HG03060 (cell line): ENCODE results near the gene GPER1.
"Not testable (repeated sequence)": the region's sequence is repeated elsewhere in the genome, so short reads cannot be mapped to it uniquely, and the experiment has no call there.

ENCODE experiments used
- ATAC-seq: cut with Tn5 transposase; IDR thresholded peaks from one replicate; pipeline ENCODE4 v1.9.1; 2021; ENCODE audit warnings: low read depth, moderate number of reproducible peaks; ENCODE audit not compliant: unreplicated experiment

The GPER1 gene

GRCh38 chr7:1087952-1088920, at the start of gene GPER1:
Gene GPER1 (plus strand): TSS chr7:1088113. CDS start chr7:1091729, 3,616 bp downstream.
- ATAC-seq = no peak

GRCh38 chr7:1040233-1040632, 47.7 kb upstream of the GPER1 start:
- ATAC-seq = not testable (repeated sequence)

DNA sequence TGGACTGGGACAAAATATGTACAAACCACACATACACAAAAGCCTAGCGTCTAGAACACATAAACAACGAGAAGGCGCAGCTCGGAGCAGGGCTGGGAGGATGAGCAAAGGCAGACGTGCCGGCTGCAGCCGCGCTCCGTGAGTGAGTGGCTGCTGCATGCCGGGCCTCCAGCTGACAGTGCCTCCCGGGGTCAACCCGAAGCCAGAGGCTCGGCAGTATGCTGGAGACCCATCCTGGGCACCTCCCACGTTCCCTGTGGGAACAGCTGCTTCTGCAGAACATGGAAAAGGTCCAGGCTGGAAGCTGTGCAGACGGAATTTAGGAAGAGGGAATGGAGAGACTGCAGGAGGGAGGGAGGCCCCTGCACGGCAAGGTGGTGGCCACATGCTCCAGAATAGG, 47.1 kb upstream of the GPER1 start:
- ATAC-seq = no peak

DNA sequence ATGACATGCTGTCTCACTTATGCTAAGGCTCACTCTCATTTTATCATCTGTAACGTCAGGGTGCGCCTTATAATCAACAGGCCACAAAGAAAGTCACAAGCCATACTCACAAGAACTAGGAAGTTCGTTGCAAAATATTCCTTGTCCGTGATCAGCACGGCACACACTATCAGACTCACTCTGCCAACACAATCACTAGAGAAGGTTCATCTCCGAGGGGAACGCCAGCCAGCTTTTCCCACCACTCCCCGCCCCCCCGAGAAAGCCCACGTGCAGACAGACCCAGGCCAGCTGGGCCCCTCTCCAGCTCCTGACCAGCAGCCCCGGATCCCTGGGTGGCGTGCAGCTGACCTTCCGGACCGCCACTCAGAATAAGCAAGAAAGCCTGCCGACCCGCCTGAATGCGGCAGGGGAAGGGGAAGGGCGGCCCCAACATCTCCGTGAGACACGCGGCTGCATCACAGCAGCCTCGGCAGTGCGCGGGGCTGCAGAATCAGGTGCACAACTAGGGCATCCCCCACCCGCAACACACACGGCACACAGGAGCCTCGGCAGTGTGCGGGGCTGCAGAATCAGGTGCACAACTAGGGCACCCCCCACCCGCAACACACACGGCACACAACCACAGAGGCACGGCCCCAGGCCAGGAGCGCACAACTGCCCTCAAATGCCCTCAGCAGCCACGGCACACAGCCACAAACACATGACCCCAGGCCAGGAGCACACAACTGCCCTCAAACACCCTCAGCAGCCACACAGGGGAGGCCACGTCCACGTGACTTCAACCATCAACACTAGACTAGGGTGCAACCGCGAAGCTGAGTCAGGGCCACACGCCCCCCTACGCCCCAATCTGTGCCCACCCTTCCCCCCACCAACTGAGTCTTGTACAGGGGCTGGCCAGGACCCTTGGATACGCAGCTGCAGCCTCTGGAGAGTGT, 46.1 kb upstream of the GPER1 start:
- no peak for ATAC-seq

DNA sequence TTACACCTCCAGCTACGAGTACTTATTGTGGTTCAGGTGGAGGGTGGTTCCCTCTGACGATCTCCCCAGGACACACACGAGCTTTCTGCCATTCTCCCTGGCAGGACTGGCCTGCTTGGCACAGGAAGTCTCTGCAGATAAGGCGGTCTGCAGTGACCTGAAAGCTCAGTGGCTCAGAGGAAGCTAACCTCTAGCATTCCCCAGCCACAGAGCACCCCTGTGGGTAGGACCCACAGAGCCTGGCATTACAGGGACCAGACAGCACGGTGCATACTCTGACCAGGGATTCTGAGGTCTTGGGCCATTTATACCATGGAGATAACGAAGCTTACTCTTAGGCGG, 45.5 kb upstream of the GPER1 start:
- no peak for ATAC-seq

GRCh38 chr7:1043552-1044188, 44.2 kb upstream of the GPER1 start:
- no peak for ATAC-seq

GRCh38 chr7:1044189-1045068, 43.5 kb upstream of the GPER1 start, which contains the start of gene GPR146:
Gene GPR146 (plus strand): TSS chr7:1044546. CDS start chr7:1057516, 12,970 bp downstream.
- peak; percentile 50 for ATAC-seq

DNA sequence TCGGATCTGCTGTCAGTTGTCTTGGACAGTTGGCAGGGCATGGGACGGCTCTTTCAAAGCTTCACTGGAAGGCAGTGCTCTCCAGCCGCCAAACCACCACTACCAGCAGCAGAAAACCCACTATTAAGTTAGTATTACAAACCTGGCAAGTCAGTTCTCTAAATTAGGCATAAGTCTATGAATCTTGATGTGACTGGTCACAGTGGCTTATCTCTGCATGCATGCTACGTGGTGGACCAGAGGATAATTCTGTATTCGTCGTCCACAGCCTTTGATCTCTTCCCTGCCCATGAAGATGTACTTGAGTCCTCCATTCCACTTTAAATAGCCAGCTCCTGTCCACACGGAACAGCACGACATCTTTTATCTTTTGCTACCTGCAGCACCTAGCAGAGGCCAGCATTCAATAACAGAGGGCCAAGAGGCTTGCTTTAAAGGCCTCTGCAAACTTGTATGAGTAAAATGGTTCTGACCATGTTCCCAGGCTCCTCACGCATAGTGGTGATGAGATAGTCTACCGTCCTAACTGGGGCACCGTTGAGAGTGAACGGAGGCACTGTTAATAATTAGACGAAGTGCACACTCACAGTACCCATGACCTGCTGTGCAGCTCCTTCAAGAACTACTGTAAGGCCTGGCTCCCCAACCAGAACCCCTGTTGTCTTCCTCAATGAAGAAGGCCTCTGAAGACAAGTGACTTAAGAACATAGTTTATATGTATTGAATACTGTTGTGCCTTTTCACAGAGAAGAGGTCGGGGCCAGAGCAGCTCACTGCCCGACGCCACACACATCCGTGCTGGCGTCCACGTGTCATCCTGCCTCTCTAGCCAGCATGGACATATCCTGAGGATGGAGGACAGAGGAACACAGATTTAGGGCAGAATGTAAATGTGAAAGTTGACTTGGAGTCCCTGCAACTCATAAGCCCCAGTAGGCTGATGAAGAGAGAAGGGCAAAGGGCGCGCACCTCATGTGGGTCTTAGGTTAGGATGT, 42.5 kb upstream of the GPER1 start:
- ATAC-seq = no peak

DNA sequence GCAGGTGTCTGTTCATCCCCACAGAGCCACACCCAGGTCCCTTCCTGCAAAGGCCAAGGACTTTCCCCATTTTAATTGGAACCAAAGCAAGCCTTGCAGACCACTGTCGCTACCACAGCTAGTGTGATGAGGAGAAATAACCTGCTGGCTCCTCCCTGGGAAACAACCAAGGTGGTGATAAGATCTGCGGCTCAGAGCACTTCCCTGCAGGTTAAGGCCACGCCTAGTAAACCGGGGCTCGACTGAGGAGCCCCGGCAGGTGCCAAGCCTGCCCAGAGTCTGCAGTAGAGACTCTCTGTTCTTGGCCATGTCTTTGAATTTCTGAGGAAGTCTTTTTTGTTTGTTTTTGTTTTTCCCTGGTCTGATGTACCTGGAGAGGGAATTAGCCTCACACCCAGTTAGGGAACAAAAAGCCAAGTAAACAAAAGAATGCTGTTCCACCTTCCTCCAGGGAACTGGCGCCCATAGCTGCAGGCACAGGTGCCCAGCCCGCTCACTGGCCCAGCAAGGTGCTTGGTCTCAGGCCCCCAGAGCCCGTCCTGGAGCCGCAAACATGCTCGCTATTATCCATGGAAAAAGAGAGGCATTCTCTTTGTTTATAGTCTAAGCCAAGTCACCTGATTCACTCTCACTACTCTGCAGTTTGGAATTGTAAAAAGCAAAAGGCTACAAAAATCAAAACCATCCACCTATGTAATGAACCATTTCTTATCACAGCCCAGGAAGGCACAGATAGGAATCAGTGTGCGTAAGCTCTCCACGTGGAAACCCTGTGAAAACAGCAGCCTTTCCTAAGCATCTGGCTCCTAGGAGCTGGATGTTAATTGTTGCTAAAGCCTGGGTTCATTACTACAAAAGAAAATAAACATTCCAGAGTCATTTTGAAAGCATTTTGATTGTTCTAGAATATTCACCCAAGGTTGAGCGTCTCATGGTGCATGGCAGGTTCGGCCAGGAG, 40.9 kb upstream of the GPER1 start:
- no peak for ATAC-seq

DNA sequence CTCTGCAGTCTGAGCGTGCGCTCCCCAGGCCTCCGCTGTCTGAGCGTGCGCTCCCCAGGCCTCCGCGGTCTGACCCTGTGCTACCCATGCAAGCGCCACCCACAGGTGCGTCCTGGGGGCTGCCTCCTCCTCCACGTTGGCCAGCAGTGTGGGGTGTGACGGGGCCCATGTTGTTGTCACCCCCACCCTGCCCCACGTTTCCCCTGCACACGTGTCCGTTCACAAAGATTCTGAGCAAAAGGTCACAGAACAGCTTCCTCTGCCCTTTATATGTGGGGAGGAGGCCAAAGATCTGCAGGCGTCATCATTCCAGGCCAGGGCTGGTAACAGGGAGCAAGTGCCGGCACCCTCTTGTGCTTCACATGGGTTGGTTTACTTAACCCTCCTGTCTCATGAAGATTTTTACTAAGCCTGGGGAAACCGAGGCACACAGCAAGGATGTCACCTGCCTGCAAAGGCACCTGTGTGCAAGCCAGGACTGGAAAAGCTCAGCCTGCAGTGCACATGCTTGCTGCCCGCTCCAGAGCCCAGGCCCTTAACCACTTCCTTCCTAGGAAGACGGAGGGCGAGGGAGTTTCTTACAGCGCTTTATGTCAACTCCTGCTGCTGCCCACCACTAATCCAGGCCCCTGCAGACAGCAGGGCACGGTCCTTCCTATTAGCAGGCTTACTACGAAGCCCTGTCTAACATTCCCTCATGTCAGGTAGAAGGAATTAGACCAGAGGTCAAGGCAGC, 38.7 kb upstream of the GPER1 start:
- ATAC-seq = no peak

GRCh38 chr7:1049801-1050200, 38.1 kb upstream of the GPER1 start:
- no peak for ATAC-seq

GRCh38 chr7:1050254-1050906, 37.5 kb upstream of the GPER1 start:
- ATAC-seq = no peak

DNA sequence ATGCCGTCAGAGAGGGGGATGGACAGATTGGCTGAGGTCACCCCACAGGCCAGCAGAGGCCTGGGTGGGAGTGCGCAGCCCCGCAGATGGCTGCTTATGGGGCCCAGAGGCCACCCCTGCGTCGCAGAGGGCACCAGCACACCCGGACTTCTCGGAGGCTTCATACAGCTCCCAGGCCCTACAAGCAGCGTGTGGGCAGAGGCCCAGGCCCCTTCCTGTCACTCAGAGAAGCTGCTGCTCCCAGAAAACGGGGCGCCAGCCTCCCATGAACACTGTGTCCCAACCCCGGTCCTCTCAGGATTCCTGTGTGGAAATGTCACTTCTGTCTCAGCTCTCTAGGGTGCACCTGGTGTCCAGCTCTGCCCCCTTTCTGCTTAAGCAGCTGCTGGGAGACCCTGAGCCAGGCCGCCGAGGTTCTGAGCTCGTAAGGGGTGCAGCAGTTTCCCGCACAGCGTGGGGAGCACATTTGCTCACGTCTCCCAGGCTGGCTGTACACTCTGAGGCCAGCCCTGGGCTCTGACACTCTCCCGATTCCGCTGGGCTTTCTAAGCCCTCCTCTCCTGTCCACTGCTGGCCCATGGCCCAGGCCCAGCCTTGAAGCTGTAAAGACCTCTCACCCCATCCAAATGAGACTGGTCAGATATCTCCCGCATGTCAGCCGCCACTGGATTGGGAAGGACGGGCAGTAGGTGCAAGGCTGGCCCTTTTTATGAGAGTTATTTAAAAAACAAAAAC, 36.8 kb upstream of the GPER1 start:
- no peak for ATAC-seq

GRCh38 chr7:1052031-1052818, 35.7 kb upstream of the GPER1 start:
- no peak for ATAC-seq

- no peak for ATAC-seq
Measured at GRCh38 chr7:1053002-1053411, 34.9 kb upstream of the GPER1 start.
